SU-DHL-6 (cell line): Measurements from ENCODE around the gene HAPLN2.

Experiments used
- EZH2phosphoT487 ChIP-seq: fragments of 200-600 bp; sonication (generic), shearing (Covaris generic); conservative IDR thresholded peaks from 2 replicates; pipeline ENCODE4 v1.6.1; 2018; ENCODE audit warnings: mild to moderate bottlenecking, antibody characterized with exemption, low read length, moderate library complexity, mixed read lengths
- TF ChIP-seq, protein P1 (sequence below): fragments of 200-600 bp; sonication (generic); IDR thresholded peaks from one replicate; pipeline ENCODE4 v1.5.1; 2017; ENCODE audit warnings: antibody characterized with exemption, mild to moderate bottlenecking, low read length, moderate library complexity; ENCODE audit not compliant: insufficient read depth, poor library complexity, severe bottlenecking

DNA sequence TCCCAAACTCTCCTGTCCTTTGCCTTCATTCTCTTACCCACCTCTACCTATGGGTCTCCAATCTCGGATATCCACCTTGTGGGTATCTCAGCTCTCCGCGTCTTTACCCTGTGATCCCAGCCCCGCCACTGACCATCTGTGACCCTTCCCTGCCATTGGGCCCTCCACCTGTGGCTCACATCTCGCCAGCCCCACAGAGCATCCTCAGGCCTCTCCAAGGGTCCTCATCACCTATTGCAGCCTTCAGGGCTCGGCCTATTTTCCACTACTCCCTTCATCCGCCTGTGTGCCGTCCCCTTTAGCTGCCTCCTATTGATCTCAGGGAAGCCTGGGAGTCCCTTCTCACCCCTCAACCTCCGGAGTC lies 33.8 kb downstream of the HAPLN2 start:
- TF ChIP-seq, protein P1, sequence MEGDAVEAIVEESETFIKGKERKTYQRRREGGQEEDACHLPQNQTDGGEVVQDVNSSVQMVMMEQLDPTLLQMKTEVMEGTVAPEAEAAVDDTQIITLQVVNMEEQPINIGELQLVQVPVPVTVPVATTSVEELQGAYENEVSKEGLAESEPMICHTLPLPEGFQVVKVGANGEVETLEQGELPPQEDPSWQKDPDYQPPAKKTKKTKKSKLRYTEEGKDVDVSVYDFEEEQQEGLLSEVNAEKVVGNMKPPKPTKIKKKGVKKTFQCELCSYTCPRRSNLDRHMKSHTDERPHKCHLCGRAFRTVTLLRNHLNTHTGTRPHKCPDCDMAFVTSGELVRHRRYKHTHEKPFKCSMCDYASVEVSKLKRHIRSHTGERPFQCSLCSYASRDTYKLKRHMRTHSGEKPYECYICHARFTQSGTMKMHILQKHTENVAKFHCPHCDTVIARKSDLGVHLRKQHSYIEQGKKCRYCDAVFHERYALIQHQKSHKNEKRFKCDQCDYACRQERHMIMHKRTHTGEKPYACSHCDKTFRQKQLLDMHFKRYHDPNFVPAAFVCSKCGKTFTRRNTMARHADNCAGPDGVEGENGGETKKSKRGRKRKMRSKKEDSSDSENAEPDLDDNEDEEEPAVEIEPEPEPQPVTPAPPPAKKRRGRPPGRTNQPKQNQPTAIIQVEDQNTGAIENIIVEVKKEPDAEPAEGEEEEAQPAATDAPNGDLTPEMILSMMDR = no peak
- no peak for TF ChIP-seq EZH2phosphoT487
